ENCODE measurements around the gene MYPOP.

The MYPOP gene

DNA sequence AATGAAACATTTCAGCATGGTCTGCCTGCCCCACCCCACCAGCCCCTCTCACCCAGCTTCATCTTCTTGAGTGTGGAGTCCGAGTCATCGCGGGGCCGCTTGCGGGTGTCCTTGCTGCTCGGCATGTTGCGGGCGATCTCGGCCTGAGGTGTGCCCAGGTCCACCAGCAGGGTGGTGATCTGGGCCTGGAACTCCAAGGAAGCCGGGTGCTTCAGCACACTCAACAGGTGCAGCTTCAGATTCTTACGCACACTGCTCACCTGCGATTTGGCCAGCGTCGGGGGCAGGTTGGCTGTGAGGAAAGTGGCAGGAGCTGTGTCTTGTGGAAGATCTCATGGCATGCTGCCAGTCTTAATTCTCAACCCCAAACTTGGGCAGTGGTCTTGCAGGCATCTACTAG is 60.2 kb downstream of the MYPOP start:
- TF ChIP-seq, protein P1, sequence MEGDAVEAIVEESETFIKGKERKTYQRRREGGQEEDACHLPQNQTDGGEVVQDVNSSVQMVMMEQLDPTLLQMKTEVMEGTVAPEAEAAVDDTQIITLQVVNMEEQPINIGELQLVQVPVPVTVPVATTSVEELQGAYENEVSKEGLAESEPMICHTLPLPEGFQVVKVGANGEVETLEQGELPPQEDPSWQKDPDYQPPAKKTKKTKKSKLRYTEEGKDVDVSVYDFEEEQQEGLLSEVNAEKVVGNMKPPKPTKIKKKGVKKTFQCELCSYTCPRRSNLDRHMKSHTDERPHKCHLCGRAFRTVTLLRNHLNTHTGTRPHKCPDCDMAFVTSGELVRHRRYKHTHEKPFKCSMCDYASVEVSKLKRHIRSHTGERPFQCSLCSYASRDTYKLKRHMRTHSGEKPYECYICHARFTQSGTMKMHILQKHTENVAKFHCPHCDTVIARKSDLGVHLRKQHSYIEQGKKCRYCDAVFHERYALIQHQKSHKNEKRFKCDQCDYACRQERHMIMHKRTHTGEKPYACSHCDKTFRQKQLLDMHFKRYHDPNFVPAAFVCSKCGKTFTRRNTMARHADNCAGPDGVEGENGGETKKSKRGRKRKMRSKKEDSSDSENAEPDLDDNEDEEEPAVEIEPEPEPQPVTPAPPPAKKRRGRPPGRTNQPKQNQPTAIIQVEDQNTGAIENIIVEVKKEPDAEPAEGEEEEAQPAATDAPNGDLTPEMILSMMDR (IDR thresholded peaks at IDR 0.05; ENCODE audit: insufficient read depth, missing control alignments): no peak
- DNase-seq (ENCODE audit: insufficient read length, low spot score) (no peak), FAIRE-seq (no peak)

Data from D721Med (cell line).